Central memory CD4-positive, alpha-beta T cell (primary cell): ENCODE measurements around the gene UBE3A.

Source experiments
- DNase-seq: peaks from one replicate; pipeline ENCODE4 v3.0.0; 2022

Gene UBE3A

DNA sequence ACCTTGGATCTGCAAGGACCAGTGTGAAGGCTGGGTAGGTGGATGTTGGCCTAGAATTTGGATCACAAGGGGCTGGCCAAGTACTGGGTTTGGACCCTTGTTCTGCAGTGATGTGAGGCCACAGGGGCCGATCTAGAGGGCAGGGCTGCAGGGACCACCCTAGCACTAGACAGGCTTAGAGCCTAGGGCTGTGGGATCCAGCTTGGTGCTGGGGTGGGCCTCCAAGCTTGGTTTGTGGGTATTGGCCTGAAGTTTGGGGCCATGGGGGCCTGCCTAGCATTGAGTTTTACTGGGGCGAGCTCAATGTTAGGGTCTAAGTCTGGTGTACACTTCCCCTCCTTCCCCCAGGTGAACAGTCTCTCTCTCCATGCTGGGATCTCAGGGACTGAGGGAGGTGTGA is 36.5 kb downstream of the UBE3A start:
- DNase-seq = no peak

- no peak for DNase-seq
Observed at GRCh38 chr15:25401501-25401900, 37.3 kb downstream of the UBE3A start.

DNA sequence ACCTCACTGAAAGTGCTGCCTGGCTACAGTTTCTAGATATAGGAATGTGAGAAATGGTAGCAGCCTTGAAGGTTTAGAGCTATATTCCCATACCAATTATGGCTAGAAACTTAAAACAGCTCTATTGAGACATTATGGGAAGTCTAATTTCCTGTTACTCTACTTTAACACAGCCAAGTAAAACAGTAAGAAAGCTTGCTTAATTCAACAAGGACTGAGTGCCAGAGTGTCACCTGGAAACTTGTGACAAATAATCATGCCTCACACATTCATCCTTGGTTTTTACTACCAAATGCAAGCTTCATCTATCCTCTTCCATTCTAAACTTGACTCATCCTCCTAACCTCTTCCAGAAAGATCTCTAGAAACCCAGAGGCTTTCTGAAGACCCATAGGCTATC is 41.7 kb downstream of the UBE3A start:
- DNase-seq = no peak

GRCh38 chr15:25394898-25395297 is 43.9 kb downstream of the UBE3A start:
- no peak for DNase-seq

DNA sequence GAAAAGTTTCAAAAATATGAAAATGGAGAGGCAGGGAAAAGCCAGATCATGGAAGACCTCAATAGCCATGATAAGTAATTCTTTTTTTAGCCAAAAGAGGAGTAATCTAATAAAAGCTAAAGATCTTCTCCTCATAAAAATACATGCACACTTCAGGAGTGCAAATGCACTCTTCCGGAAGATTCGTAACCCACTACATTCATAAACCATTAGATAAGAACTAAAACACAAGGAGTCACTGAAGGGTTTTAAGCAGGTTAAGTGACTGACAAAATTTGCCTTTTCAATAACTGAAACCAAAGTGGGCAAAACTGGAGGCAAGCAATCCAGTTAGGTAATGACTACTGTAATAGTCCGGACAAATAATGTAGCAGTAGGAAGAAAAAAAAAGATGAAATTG is 46.0 kb downstream of the UBE3A start:
- no peak for DNase-seq

GRCh38 chr15:25391971-25392721 is 46.7 kb downstream of the UBE3A start:
- DNase-seq = no peak

- DNase-seq = no peak
Observed at GRCh38 chr15:25385986-25386385, 52.8 kb downstream of the UBE3A start.

DNA sequence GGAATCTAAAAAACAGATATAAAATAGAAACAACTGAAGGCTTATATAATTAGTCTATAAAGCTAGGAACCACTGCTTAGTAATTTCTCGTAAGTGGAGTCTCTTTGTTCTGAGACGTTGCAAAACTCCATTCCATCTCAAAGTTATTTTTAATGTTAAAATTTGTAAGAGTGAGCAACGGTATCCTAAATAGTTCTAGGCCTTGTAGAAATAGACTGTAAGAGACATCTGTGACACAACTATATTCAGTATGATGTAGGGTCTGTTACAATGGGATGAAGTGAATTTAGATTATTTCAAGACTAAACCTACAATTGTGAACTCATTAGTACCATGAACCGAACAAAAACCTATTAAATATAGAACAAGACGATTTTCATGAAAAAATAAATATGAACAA is 57.2 kb downstream of the UBE3A start:
- no peak for DNase-seq

DNA sequence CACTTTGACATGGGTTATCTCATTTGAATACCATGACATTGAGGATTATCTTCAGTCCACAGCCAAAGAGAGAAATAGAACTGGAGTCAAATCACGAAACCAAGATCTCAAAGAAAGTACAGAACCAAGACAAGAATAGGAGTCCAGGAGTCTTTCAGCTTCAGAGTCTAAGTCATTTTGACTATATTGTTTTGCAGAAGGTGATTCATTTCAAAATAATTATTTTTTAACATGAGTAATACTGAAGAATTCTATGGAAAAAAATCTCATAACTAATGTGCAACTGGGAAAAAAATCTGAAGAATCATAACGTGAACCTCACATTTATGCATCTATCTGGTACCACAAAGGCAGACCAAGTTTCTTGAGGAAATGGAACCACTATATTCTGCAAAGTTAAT is 60.3 kb downstream of the UBE3A start:
- DNase-seq = no peak

DNA sequence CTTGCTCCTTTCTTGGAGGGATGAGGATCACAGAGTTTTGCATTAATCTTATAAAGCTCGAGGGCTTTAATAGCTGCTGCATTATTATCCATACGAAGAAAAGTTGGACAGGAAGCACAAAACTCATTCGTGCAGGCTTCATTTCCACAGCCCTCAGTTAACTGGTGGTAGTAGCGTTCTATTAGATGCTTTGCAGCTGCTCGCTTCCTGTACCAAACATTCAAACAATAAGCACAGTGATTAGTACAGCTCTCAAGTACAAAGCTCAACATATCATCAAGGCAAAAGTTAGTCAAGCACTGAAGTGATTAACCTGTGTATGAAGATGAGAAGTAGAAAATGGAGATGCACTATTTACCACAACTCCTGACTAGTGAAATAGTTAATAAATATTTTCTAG is 63.3 kb downstream of the UBE3A start:
- DNase-seq = no peak

- DNase-seq = no peak
Observed at GRCh38 chr15:25374143-25374542, 64.7 kb downstream of the UBE3A start.

GRCh38 chr15:25372298-25372697 is 66.5 kb downstream of the UBE3A start:
- no peak for DNase-seq

GRCh38 chr15:25368850-25369249 is 70.0 kb downstream of the UBE3A start:
- DNase-seq = no peak

- DNase-seq = no peak
Observed at GRCh38 chr15:25366058-25366457, 72.8 kb downstream of the UBE3A start.

- no peak for DNase-seq
Observed at GRCh38 chr15:25362545-25362944, 76.3 kb downstream of the UBE3A start.

DNA sequence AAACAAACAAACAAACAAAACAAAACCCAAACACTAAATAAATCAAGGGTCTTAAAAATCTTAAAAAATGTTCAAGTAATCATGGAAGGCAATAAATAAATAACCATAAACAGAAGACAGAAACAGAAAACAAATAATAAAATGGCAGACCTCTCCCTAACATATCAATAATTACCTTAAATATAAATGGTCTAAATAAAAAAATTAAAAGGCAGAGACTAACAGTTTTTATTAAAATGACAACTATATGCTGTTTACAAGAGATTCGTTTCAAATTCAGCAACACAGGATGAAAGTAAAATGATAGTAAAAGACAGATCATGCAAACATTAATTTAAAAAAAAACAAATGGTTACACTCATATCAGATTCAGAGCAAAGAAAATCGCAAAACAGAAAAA is 91.1 kb downstream of the UBE3A start:
- DNase-seq = no peak

DNA sequence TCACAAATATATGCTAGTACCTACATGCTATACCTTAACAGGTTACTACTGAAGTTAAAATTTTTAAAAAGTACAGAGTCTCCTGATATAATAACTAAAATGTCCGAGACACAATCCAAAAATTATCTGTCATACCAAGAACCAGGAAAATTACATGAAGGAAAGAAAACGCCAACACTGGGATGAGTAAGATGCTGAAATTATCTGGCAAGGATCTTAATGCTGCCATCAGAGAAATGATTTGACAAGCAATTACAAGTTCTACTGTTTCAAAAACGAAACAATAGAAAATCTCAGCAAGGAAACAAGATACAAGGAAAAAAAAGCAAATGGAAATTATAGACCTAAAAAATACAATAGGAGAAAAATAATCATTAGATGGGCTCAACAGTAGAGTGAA is 92.5 kb downstream of the UBE3A start:
- no peak for DNase-seq

DNA sequence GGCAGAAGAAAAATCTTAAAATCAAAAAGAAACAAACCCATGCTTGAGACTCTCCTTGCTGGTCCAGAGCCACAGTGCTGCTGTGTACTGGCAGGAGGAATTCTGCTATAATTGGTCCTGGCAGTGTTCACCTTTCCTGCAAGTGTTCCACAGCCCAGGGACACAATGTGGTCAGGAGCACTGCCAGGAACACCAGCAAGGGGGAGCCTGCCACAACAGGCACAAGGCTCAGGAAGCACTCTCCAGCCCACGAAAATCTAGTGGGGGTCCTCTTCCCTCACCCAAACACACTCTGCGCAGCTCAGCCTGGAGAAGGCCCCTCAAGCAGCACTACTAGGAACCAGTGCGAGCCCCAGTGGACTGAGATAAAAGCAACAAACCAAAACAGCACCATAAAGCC is 92.9 kb downstream of the UBE3A start:
- DNase-seq = no peak

DNA sequence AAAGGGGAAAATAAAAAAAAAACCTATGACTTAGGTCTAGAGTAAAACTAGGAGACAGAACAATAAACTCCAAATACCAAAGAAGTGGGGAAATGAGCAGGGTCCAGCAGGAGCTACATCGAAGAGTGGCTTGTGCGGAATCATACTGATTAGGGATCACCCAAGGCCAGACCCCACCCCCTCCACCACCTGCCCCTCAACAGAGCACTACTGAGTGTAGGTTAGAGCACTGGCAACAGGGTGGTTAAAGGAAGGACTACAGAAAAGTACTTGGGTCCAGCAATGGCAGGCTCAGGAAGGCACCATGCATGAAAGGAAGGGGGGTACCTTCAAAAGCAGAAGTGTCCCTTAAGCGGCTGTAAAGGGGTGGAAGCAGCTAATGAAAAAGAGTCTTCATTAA is 96.2 kb downstream of the UBE3A start:
- no peak for DNase-seq

DNA sequence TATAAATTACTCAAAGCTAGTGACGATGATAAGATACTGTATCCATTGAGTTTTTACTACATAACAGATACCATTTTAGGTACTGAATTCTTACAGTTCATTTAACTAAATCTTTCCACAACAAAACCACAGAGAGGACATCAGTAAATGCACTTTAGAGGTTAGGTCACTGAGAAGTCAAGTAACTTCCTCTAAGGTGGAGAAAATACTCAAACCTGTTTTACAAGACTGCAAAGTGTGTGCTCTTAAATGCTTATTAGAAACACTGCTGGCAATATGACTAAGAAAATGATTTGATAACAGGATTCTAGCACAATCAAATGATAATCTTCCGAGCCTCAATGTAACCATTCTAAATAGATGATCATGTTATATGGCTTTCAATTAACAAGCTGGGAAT is 99.4 kb downstream of the UBE3A start:
- DNase-seq = no peak

- DNase-seq = no peak
Observed at GRCh38 chr15:25335279-25335678, 103.5 kb downstream of the UBE3A start.

- no peak for DNase-seq
Observed at GRCh38 chr15:25333049-25333448, 105.8 kb downstream of the UBE3A start.

DNA sequence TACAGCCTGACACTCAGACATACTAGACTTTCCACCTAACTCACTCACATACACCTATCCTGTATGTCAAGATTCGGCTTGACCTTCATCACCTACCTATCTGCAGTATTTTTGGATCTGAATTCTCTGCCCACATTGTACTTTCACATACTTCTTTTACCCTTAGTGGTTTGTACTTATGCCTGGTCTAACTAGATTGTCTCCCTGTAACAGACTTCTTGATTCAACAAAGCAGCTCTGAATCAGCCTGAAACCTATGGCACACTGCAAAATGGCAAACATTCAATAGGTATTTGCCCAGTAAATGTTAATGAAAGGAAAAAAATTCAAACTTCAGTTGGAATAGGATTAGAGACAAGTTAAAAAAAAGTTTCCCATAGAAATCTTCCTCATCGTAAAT is 106.5 kb downstream of the UBE3A start:
- DNase-seq = no peak

DNA sequence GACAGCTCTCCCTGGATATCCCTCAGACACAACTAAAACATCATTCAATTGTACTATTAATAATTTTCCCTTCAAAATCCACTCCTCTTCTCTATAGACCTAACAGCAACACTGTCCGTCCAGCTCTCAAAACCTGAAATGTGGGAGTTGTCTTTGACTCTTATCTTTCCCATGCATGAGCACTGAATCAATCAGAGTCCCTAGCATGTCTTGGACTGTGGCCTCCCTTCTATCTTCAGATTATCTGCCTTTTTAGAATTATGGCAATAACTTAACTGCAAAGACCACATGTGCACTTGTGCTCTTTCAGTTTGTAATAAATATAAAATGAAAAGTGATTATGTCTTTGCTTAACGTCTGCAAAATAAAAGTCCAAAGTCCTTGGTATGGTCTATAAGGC is 107.0 kb downstream of the UBE3A start:
- no peak for DNase-seq

DNA sequence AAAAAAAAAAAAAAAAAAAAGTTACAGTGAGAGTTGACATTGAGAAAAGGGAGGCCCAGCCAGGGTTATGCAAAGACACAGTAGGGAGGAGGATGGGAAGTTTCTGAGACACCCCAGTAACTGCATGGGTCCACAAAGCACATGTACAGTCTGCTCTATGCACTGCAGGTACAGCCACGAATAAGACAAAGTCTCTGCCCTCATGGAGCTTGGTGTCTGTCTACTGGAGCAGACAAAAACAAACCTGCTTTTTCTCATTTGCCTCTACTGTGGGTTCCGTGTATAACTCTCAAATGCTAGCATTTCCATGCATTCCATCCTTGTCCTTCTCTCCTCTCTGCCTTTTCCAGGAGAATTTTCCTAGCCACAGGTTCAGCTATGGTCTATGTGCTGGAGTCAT is 107.4 kb downstream of the UBE3A start:
- no peak for DNase-seq
